Stomach smooth muscle (tissue), 2 donors: ENCODE measurements around the gene RILPL1.
"Not testable (repeated sequence)": the region's sequence is repeated elsewhere in the genome, so short reads cannot be mapped to it uniquely, and the experiment has no call there.

ENCODE experiments used
- H3K27ac ChIP-seq: one replicate; pipeline ENCODE4 v1.7.0; 2013; ENCODE audit warnings: mild to moderate bottlenecking, low read length, inconsistent platforms
- H3K27me3 ChIP-seq, 2 donors: one replicate each; pipeline ENCODE4 v1.7.0; 2013; ENCODE audit warnings: low read length in 2 of 2; ENCODE audit not compliant: insufficient read depth in 2 of 2, control insufficient read depth in 1 of 2
- H3K36me3 ChIP-seq, 2 donors: one replicate each; pipeline ENCODE4 v1.7.0; 2013; ENCODE audit warnings: low read length in 2 of 2; ENCODE audit not compliant: control insufficient read depth in 2 of 2, insufficient read depth in 2 of 2
- H3K4me1 ChIP-seq: one replicate; pipeline ENCODE4 v1.7.0; 2013; ENCODE audit warnings: low read length; ENCODE audit not compliant: control insufficient read depth, insufficient read depth
- H3K4me3 ChIP-seq, 2 donors: one replicate each; pipeline ENCODE4 v1.7.0; 2013; ENCODE audit warnings: low read length in 2 of 2
- H3K9ac ChIP-seq, 2 donors: one replicate each; pipeline ENCODE4 v1.7.0; 2013; ENCODE audit warnings: low read length in 2 of 2, mild to moderate bottlenecking in 1 of 2
- H3K9me3 ChIP-seq, 2 donors: one replicate each; pipeline ENCODE4 v1.7.0; 2013; ENCODE audit warnings: low read length in 2 of 2; ENCODE audit not compliant: control insufficient read depth in 2 of 2
- donor health status: healthy.
- donor health status: Pancreatic carcinoma.

RILPL1 gene

DNA sequence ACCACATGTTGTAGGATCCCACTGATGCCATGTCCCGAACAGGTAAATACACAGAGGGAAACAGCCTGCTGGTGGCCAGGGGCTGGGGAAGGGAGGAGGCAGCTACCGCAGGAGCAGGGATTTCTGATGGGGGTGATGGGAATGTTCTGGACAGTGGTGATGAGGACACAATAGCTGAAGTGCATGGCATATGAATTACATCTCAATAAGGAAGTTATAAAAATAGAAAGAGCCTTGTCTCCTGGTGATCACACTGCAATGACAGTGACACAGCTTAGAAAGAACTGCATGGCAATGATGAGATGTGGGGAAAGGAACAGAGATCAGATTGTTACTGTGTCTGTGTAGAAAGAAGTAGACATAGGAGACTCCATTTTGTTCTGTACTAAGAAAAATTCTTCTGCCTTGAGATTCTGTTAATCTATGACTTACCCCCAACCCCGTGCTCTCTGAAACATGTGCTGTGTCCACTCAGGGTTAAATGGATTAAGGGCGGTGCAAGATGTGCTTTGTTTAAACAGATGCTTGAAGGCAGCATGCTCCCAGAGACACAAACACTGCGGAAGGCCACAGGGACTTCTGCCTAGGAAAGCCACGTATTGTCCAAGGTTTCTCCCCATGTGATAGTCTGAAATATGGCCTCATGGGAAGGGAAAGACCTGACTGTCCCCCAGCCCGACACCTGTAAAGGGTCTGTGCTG is 41.0 kb downstream of the RILPL1 start:
- not testable (repeated sequence) for H3K4me1 ChIP-seq, H3K9ac ChIP-seq, H3K4me3 ChIP-seq, H3K27me3 ChIP-seq, H3K27ac ChIP-seq, H3K9me3 ChIP-seq
- peaks cover 8 to 16% of the 10 kb centered on the region in 2 donors for H3K36me3 ChIP-seq

GRCh38 chr12:123491481-123491880 is 42.0 kb downstream of the RILPL1 start:
- H3K27me3 ChIP-seq: no peaks in the 10 kb centered on the region
- peaks cover under 1 to 9% of the 10 kb centered on the region in 2 donors for H3K36me3 ChIP-seq
- no peak overlapping the region for H3K4me3 ChIP-seq
- no peaks in the 10 kb centered on the region for H3K4me1 ChIP-seq
- H3K27ac ChIP-seq: no peak overlapping the region
- no peak overlapping the region for H3K9ac ChIP-seq
- H3K9me3 ChIP-seq: no peaks in the 10 kb centered on the region

GRCh38 chr12:123491056-123491455 is 42.5 kb downstream of the RILPL1 start:
- Histone ChIP-seq H3K9ac (no peak overlapping the region), H3K27ac (no peak overlapping the region), H3K4me1 (no peaks in the 10 kb centered on the region), H3K4me3 (no peak overlapping the region), H3K9me3 (no peaks in the 10 kb centered on the region), H3K36me3 (peaks cover 0 to 5% of the 10 kb centered on the region in 2 donors), H3K27me3 (no peaks in the 10 kb centered on the region)

DNA sequence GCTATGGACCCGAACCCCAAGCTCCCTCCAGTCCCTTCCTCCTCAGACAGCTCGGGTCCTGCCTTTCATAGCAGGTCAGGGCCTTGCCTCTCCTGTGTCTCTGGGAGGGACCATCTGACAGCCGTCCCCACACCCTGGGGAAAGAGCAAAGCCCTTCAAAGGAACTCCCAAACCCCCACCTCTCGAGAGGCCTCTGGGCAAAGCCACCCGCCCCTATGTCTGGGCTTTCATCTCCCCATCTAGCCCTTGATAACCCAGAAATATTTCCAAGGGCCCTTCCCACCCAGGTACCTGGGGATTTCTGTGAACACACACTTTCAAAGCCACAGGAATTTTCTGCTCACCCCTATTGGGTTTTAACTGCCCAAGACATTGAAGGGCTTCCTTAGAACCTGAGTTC is 43.4 kb downstream of the RILPL1 start:
- Histone ChIP-seq H3K9me3 (no peaks in the 10 kb centered on the region), H3K36me3 (peaks cover 0 to 7% of the 10 kb centered on the region in 2 donors), H3K27me3 (no peaks in the 10 kb centered on the region), H3K9ac (no peak overlapping the region), H3K4me1 (no peaks in the 10 kb centered on the region), H3K27ac (no peak overlapping the region), H3K4me3 (no peak overlapping the region)

DNA sequence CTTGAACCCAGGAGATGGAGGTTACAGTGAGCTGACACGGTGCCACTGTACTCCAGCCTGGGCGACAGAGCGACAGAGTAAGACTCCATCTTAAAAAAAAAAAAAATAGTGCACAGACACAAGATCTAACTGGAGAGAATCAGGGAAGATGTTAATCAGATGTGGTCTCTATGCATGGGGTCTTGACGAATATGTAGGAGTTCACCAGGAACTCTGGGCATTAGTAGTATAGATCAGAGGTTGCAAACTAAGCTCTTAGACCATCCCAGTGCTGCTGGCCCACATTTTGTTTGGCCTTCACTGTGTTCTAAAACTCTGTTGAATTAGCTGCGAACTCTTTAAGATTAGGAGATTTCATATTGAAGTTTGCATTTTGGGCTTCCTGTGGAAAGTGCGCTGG is 43.9 kb downstream of the RILPL1 start:
- peaks cover 5 to 7% of the 10 kb centered on the region in 2 donors for H3K36me3 ChIP-seq
- H3K9ac ChIP-seq: no peak overlapping the region
- H3K9me3 ChIP-seq: no peaks in the 10 kb centered on the region
- no peaks in the 10 kb centered on the region for H3K27me3 ChIP-seq
- no peak overlapping the region for H3K27ac ChIP-seq
- H3K4me3 ChIP-seq: no peak overlapping the region
- H3K4me1 ChIP-seq: no peaks in the 10 kb centered on the region

DNA sequence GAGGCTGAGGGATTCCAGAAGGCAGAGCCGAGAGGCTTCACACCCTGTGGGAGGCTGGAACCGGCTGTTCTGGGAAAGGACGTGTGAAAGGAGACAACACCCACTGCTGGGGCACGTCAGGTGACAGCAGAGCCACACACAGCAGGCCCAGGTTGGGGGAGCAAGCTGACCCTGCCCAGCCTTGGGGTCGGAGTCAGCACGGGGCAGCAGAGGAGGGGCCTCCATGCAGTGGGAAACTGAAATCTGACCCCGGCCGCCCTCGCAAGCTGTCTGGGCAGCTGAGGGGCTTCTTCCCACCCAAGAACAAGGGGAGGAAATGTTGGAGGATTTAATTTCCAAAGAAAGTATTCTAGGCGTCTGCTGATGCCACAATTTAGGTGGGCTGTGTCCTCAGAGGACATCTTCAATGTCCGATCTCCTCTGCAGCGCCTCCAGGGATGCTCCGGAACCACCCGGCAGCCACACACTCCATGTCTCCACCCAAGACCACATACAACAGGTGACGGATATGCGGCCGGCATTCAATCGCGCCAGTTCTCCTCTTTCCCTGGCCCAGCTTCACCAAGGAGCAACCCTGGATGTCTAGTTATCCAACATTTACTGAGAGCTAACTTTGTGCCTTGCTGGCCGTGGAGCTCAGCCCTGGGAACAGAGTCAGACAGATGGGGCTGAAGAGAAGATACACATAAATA is 44.8 kb downstream of the RILPL1 start:
- H3K27ac ChIP-seq: no peak overlapping the region
- H3K27me3 ChIP-seq: no peaks in the 10 kb centered on the region

GRCh38 chr12:123487428-123487827 is 46.1 kb downstream of the RILPL1 start:
- H3K9ac ChIP-seq: no peak overlapping the region
- peaks cover 13 to 21% of the 10 kb centered on the region in 2 donors for H3K36me3 ChIP-seq
- no peak overlapping the region for H3K4me3 ChIP-seq
- H3K4me1 ChIP-seq: no peaks in the 10 kb centered on the region
- no peaks in the 10 kb centered on the region for H3K27me3 ChIP-seq
- no peak overlapping the region for H3K27ac ChIP-seq
- H3K9me3 ChIP-seq: no peaks in the 10 kb centered on the region

More for the DNA sequence above, 44.8 kb downstream of the RILPL1 start:
- Histone ChIP-seq H3K9ac (no peak overlapping the region), H3K4me1 (no peaks in the 10 kb centered on the region), H3K9me3 (no peaks in the 10 kb centered on the region), H3K4me3 (no peak overlapping the region), H3K36me3 (peaks cover 10 to 12% of the 10 kb centered on the region in 2 donors)

DNA sequence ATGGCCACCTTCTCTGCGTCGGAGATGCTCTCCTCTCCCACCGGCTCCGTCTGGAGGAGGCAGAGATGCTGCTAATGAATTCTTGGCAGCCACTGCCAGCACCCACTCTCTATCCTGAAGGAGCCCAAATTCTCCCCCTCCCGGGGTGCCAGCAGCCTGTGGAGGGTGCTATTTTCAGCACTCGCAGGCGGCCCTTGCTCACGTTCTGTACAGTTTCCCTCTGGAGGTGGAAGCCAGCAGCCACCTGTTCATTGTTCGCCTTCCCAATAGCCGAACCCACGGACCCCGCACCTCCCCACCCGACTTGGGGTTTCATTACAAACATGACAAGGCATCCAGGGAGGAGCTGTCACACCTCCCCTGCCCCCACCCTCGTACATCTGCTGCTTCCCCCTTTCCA is 47.8 kb downstream of the RILPL1 start:
- no peaks in the 10 kb centered on the region for H3K4me1 ChIP-seq
- no peak overlapping the region for H3K27ac ChIP-seq
- no peak overlapping the region for H3K4me3 ChIP-seq
- no peaks in the 10 kb centered on the region for H3K27me3 ChIP-seq
- no peak overlapping the region for H3K9ac ChIP-seq
- peaks cover 13 to 22% of the 10 kb centered on the region in 2 donors for H3K36me3 ChIP-seq
- no peaks in the 10 kb centered on the region for H3K9me3 ChIP-seq

DNA sequence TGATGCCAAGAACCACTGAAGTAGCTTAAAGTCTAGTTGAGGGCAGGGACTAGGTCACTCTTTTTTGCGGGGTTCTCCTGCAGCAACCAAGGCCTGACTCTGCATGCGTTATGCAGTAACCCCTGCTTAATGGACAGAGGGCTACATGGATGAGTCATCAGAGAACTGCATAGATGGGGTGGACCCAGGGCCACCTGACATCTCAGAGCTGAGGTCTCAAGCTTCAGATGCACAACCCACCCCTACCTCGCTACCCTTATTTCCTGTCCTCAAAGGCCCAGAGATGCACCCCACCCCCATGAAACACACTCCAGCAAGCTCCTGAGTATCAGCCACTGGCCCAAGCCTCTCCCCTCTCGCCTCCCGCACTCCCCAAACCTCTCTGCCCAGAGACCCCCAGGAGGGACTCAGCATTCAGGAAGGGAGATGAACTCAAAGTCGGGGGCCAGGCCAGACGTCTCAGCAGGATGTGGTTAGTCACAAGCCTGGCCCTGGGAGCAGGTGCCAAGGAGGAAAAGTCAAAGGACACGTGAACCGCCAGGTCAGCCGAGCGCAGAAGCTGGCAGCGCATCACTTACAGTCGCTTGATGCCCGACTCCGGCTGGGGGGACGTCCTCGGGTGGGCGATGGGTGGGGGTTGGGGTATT is 49.8 kb downstream of the RILPL1 start:
- no peaks in the 10 kb centered on the region for H3K27me3 ChIP-seq
- no peak overlapping the region for H3K9ac ChIP-seq
- no peak overlapping the region for H3K4me3 ChIP-seq
- no peaks in the 10 kb centered on the region for H3K4me1 ChIP-seq
- no peaks in the 10 kb centered on the region for H3K9me3 ChIP-seq
- no peak overlapping the region for H3K27ac ChIP-seq
- peaks cover 17 to 30% of the 10 kb centered on the region in 2 donors for H3K36me3 ChIP-seq

- Histone ChIP-seq H3K27me3 (no peaks in the 10 kb centered on the region), H3K4me1 (no peaks in the 10 kb centered on the region), H3K36me3 (peaks cover 17 to 32% of the 10 kb centered on the region in 2 donors), H3K27ac (no peak overlapping the region), H3K4me3 (no peak overlapping the region), H3K9me3 (no peaks in the 10 kb centered on the region), H3K9ac (no peak overlapping the region)
Observed at GRCh38 chr12:123482876-123483275, 50.6 kb downstream of the RILPL1 start.

DNA sequence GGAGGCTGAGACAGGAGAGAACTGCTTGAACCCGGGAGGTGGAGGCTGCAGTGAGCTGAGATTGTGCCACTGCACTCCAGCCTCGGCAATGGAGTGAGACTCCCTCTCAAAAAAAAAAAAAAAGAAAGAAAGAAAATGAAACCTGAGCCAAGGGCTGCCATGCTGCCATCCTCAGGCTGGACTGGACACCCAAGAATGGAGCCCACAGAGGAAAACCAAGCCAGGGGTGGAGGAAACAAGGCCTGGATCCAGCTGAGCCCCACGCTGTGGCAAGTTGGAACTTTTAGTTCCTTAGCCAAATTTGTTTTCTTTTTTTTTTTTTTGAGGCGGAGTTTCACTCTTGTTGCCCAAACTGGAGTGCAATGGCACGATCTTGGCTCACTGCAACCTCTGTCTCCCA is 52.3 kb downstream of the RILPL1 start:
- not testable (repeated sequence) for H3K4me3 ChIP-seq, H3K9ac ChIP-seq, H3K27ac ChIP-seq, H3K9me3 ChIP-seq, H3K4me1 ChIP-seq, H3K27me3 ChIP-seq
- H3K36me3 ChIP-seq: peaks cover 21 to 34% of the 10 kb centered on the region in 2 donors
